CD4-positive, alpha-beta memory T cell (primary cell): ENCODE results near the gene RHCE. TPM values are rescaled to one million over a fixed set of nuclear protein-coding genes. Genes with fewer than 3 reads are reported as not detected.
"Not testable (repeated sequence)": the region's sequence is repeated elsewhere in the genome, so short reads cannot be mapped to it uniquely, and the experiment has no call there.

Experiments
- CTCF ChIA-PET: fragments of 350-600 bp; sonication (Branson Sonifier 250); formaldehyde crosslinking; loops from one replicate; lab custom pipeline; 2021; ENCODE audit warnings: inconsistent platforms; ENCODE audit not compliant: partially characterized antibody; lab: Charles Lee
- POLR2A ChIA-PET: fragments of 350-600 bp; sonication (Branson Sonifier 250); formaldehyde crosslinking; loops from one replicate; lab custom pipeline; 2021; ENCODE audit not compliant: partially characterized antibody; lab: Charles Lee
- DNase-seq, 5 donors: peaks; one replicate each; pipeline versions ENCODE4 v3.0.0 to v3.0.0-alpha.2; 2020 to 2022; ENCODE audit warnings: mixed read lengths in 1 of 5
- H3K27ac ChIP-seq: one replicate; pipeline ENCODE4 v1.7.0; 2013; ENCODE audit warnings: low read depth, low read length
- H3K27me3 ChIP-seq: 2 replicates; pipeline ENCODE4 v1.7.0; 2013; ENCODE audit warnings: mild to moderate bottlenecking, low read length, moderate library complexity; ENCODE audit not compliant: insufficient read depth
- H3K36me3 ChIP-seq: 2 replicates; pipeline ENCODE4 v1.7.0; 2013; ENCODE audit warnings: mild to moderate bottlenecking, low read length, moderate library complexity; ENCODE audit not compliant: insufficient read depth
- H3K4me1 ChIP-seq: 2 replicates; pipeline ENCODE4 v1.7.0; 2013; ENCODE audit warnings: mild to moderate bottlenecking, low read length, moderate library complexity; ENCODE audit not compliant: insufficient read depth
- H3K4me3 ChIP-seq, 2 donors: one replicate each; pipeline ENCODE4 v1.7.0; 2013; ENCODE audit warnings: low read length in 2 of 2, mild to moderate bottlenecking in 1 of 2
- H3K9me3 ChIP-seq, 2 donors: one replicate each; pipeline ENCODE4 v1.7.0; 2013; ENCODE audit warnings: low read length in 2 of 2, control low read depth in 1 of 2; ENCODE audit not compliant: control insufficient read depth in 1 of 2
- H3K27ac Mint-ChIP-seq, 7 donors: one replicate each; pipeline ENCODE4 v1.8.0; 2020 to 2021; ENCODE audit warnings: mixed read lengths in 7 of 7, mild to moderate bottlenecking in 6 of 7, inconsistent platforms in 3 of 7, moderate library complexity in 3 of 7
- H3K27me3 Mint-ChIP-seq, 2 donors: one replicate each; pipeline ENCODE4 v1.8.0; 2020 to 2021; ENCODE audit warnings: mixed read lengths in 2 of 2
- H3K36me3 Mint-ChIP-seq, 2 donors: one replicate each; pipeline ENCODE4 v1.8.0; 2020 to 2021; ENCODE audit warnings: mixed read lengths in 2 of 2, inconsistent platforms in 1 of 2, mild to moderate bottlenecking in 1 of 2
- H3K4me1 Mint-ChIP-seq, 4 donors: one replicate each; pipeline ENCODE4 v1.8.0; 2020 to 2021; ENCODE audit warnings: mixed read lengths in 4 of 4, mild to moderate bottlenecking in 1 of 4
- H3K4me3 Mint-ChIP-seq, 8 donors: one replicate each; pipeline ENCODE4 v1.8.0; 2020 to 2021; ENCODE audit warnings: mixed read lengths in 8 of 8, mild to moderate bottlenecking in 7 of 8, moderate library complexity in 6 of 8, inconsistent platforms in 3 of 8
- H3K9me3 Mint-ChIP-seq, 8 donors: one replicate each; pipeline ENCODE4 v1.8.0; 2020 to 2021; ENCODE audit warnings: mixed read lengths in 8 of 8, mild to moderate bottlenecking in 5 of 8, inconsistent platforms in 3 of 8, moderate library complexity in 1 of 8
- intact Hi-C: fragments of 100-400 bp; cut with micrococcal nuclease; formaldehyde crosslinking; loops from one replicate; pipeline ENCODE4 v1.15.1; 2023
- polyA plus RNA-seq, 2 donors: library from polyadenylated mRNA; unstranded; fragments of 300-500 nt; fragmentation: Illumina TruSeq; gene quantifications; one replicate each; pipeline ENCODE4 v1.2.3, GENCODE V29; 2021
- total RNA-seq, 2 experiments: library from RNA; stranded (reverse); gene quantifications; one replicate each; pipeline ENCODE4 v1.2.3, GENCODE V29; 2021

RHCE gene
- total and polyA plus RNA-seq, 4 experiments from 2014 or later: 0.31 to 0.61 TPM; not detected in 2

GRCh38 chr1:25445993-25446538 is 25.4 kb upstream of the RHCE start:
- H3K4me3 Mint-ChIP-seq: no peak overlapping the region
- no peaks in the 10 kb centered on the region for H3K27me3 Mint-ChIP-seq
- H3K9me3 Mint-ChIP-seq: no peaks in the 10 kb centered on the region
- peak overlapping the region in 1 of 7 donors; percentile 47 for H3K27ac Mint-ChIP-seq
- peaks cover 16% of the 10 kb centered on the region for H3K4me1 ChIP-seq
- H3K9me3 ChIP-seq: no peaks in the 10 kb centered on the region
- peaks cover 9% of the 10 kb centered on the region for H3K36me3 ChIP-seq
- POLR2A ChIA-PET: no interaction called here
- intact Hi-C loops: no loop called here
- H3K36me3 Mint-ChIP-seq: peaks cover 0 to 26% of the 10 kb centered on the region in 2 donors
- H3K4me3 ChIP-seq: no peak overlapping the region
- no peak for DNase-seq
- no peaks in the 10 kb centered on the region for H3K27me3 ChIP-seq
- H3K27ac ChIP-seq: no peak overlapping the region
- H3K4me1 Mint-ChIP-seq: peaks cover 24 to 52% (median 34%) of the 10 kb centered on the region in 4 donors
- CTCF ChIA-PET: no interaction called here

DNA sequence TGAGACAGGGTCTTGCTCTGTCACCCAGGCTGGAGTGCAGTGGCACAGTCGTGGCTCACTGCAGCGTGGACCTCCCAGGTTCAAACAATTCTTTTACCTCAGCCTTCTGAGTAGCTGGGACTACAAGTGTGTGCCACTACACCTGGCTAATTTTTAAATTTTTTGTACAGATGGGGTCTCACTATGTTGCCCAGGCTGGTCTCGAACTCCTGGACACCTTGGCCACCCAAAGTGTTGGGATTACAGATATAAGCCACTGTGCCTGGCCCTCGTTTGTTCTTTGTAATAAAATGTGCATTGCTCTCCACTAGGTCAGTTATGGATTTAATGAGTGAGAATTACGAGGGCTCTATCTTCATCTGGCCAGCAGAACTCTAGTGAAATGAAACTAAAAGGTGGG is 24.0 kb upstream of the RHCE start:
- POLR2A ChIA-PET: interaction anchor here (1.2 kb wide), 1 partner anchor 14 kb away, joined by 5 read pairs; the partner anchor contains the start of gene MACO1
- H3K4me3 ChIP-seq, H3K9me3 ChIP-seq, DNase-seq, H3K9me3 Mint-ChIP-seq, H3K27ac Mint-ChIP-seq, H3K36me3 ChIP-seq, intact Hi-C loops, H3K27me3 Mint-ChIP-seq, H3K27me3 ChIP-seq, H3K4me3 Mint-ChIP-seq, H3K27ac ChIP-seq, CTCF ChIA-PET: not testable (repeated sequence)
- Mint-ChIP-seq H3K4me1 (peaks cover 24 to 52% (median 33%) of the 10 kb centered on the region in 4 donors), H3K36me3 (peaks cover 0 to 17% of the 10 kb centered on the region in 2 donors)
- peaks cover 16% of the 10 kb centered on the region for H3K4me1 ChIP-seq

- no peaks in the 10 kb centered on the region for H3K36me3 ChIP-seq
- H3K27me3 ChIP-seq: no peaks in the 10 kb centered on the region
- no peaks in the 10 kb centered on the region for H3K9me3 Mint-ChIP-seq
- ChIA-PET CTCF (no interaction called here), POLR2A (interaction anchor here (1.2 to 2.9 kb wide), 2 partner anchors 12 kb away, joined by 5 to 19 read pairs; partner anchors contain the start of gene MACO1)
- peaks cover 0 to 16% of the 10 kb centered on the region in 2 donors for H3K36me3 Mint-ChIP-seq
- H3K27me3 Mint-ChIP-seq: no peaks in the 10 kb centered on the region
- intact Hi-C loops: no loop called here
- DNase-seq: no peak
- no peak overlapping the region for H3K4me3 ChIP-seq
- peaks cover 24 to 52% (median 34%) of the 10 kb centered on the region in 4 donors for H3K4me1 Mint-ChIP-seq
- H3K4me1 ChIP-seq: peaks cover 16% of the 10 kb centered on the region
- H3K4me3 Mint-ChIP-seq: no peak overlapping the region
- H3K27ac ChIP-seq: no peak overlapping the region
- H3K27ac Mint-ChIP-seq: peak overlapping the region in 1 of 7 donors; percentile 33
- no peaks in the 10 kb centered on the region for H3K9me3 ChIP-seq
Measured at GRCh38 chr1:25443030-25443699, 22.5 kb upstream of the RHCE start.

DNA sequence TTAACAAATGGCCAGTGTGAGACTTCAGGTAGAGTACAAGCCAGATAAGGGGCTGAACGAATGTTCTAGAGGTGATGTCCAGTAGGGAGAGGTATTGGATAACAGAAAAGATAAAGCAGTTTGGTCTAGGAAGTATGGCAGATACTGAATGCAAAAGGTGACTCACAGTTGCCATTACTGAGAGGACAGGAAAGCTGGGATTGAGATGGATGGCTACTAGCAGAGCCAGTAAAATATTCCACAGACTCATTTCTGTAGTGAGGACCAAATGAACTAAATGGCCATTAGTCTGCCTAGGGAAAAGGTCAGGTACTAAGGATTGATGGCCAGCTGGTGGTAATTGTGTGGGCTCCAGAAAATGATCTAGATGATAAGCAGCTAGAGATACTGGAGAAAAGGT is 21.6 kb upstream of the RHCE start:
- H3K4me1 Mint-ChIP-seq: peaks cover 24 to 47% (median 36%) of the 10 kb centered on the region in 4 donors
- no peaks in the 10 kb centered on the region for H3K9me3 ChIP-seq
- no peaks in the 10 kb centered on the region for H3K36me3 ChIP-seq
- peaks cover 0 to 10% of the 10 kb centered on the region in 2 donors for H3K36me3 Mint-ChIP-seq
- H3K4me3 ChIP-seq: no peak overlapping the region
- POLR2A ChIA-PET: interaction anchor here (2.9 kb wide), 1 partner anchor 11 kb away, joined by 19 read pairs; the partner anchor contains the start of gene MACO1
- H3K4me3 Mint-ChIP-seq: peak overlapping the region in 1 of 8 donors; percentile 39
- H3K4me1 ChIP-seq: peaks cover 19% of the 10 kb centered on the region
- no peaks in the 10 kb centered on the region for H3K9me3 Mint-ChIP-seq
- CTCF ChIA-PET: interaction anchor here (1.8 kb wide), 1 partner anchor 11 kb away, joined by 4 read pairs; no protein-coding TSS in a partner anchor
- no peak overlapping the region for H3K27ac ChIP-seq
- H3K27ac Mint-ChIP-seq: peak overlapping the region in 2 of 7 donors; percentile 13 to 31
- intact Hi-C loops: no loop called here
- no peaks in the 10 kb centered on the region for H3K27me3 ChIP-seq
- DNase-seq: no peak
- H3K27me3 Mint-ChIP-seq: no peaks in the 10 kb centered on the region

DNA sequence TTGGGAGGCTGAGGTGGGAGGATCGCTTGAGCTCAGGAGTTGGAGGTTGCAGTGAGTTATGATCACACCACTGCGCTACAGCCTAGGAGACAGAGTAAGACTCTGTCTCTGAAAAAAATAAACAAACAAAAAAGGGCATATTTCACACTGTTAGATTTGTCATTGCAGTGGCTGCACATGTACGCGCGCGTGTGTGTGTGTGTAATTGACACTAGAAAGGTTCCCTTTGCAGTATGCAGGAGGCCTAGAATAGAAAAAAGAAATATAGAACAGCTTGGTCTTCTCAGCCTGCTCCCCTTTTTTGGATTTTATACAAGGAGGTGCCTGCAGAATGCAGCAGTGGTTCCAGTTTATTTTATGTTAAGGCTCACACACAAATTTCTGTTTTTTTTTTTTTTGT is 18.7 kb upstream of the RHCE start:
- H3K36me3 ChIP-seq: no peaks in the 10 kb centered on the region
- Mint-ChIP-seq H3K4me1 (peaks cover 40 to 61% (median 51%) of the 10 kb centered on the region in 4 donors), H3K4me3 (no peak overlapping the region), H3K9me3 (no peaks in the 10 kb centered on the region), H3K27ac (no peak overlapping the region), H3K27me3 (no peaks in the 10 kb centered on the region), H3K36me3 (peaks cover 0 to 6% of the 10 kb centered on the region in 2 donors)
- intact Hi-C loops: loop anchor here (10.0 kb wide), 2 partner anchors 694 to 1036 kb away; partner anchors contain the start of genes CLIC4 and HMGN2
- no peak overlapping the region for H3K27ac ChIP-seq
- H3K27me3 ChIP-seq: no peaks in the 10 kb centered on the region
- POLR2A ChIA-PET: interaction anchor here (0.6 kb wide), 1 partner anchor 421 kb away, joined by 3 read pairs; no protein-coding TSS in a partner anchor
- no peak for DNase-seq
- no peaks in the 10 kb centered on the region for H3K9me3 ChIP-seq
- H3K4me1 ChIP-seq: peaks cover 48% of the 10 kb centered on the region
- CTCF ChIA-PET: no interaction called here
- H3K4me3 ChIP-seq: no peak overlapping the region

GRCh38 chr1:25437672-25438071 is 17.0 kb upstream of the RHCE start:
- no peaks in the 10 kb centered on the region for H3K27me3 ChIP-seq
- H3K9me3 ChIP-seq: no peaks in the 10 kb centered on the region
- peaks cover 0 to 1% of the 10 kb centered on the region in 2 donors for H3K36me3 Mint-ChIP-seq
- H3K27ac Mint-ChIP-seq: peak overlapping the region in 1 of 7 donors; percentile 9
- H3K4me1 Mint-ChIP-seq: peaks cover 49 to 67% (median 58%) of the 10 kb centered on the region in 4 donors
- ChIA-PET CTCF (interaction anchor here (1.8 to 2.8 kb wide), 2 partner anchors 49 to 52 kb away, joined by 4 to 10 read pairs; no protein-coding TSS in a partner anchor), POLR2A (no interaction called here)
- no peaks in the 10 kb centered on the region for H3K27me3 Mint-ChIP-seq
- H3K4me3 ChIP-seq: no peak overlapping the region
- no peaks in the 10 kb centered on the region for H3K36me3 ChIP-seq
- no peak for DNase-seq
- intact Hi-C loops: loop anchor here (10.0 kb wide), 2 partner anchors 693 to 1037 kb away; partner anchors contain the start of genes CLIC4 and HMGN2
- H3K4me1 ChIP-seq: peaks cover 60% of the 10 kb centered on the region
- no peaks in the 10 kb centered on the region for H3K9me3 Mint-ChIP-seq
- H3K27ac ChIP-seq: no peak overlapping the region
- H3K4me3 Mint-ChIP-seq: no peak overlapping the region
